ENCODE results near the gene RGS3. TPM values are rescaled to one million over a fixed set of nuclear protein-coding genes. Genes with fewer than 3 reads are reported as not detected.

RGS3 gene
- polyA plus RNA-seq, 1 of the 3 experiments (the other 2 are of a cell fraction), result 50.6 TPM

DNA sequence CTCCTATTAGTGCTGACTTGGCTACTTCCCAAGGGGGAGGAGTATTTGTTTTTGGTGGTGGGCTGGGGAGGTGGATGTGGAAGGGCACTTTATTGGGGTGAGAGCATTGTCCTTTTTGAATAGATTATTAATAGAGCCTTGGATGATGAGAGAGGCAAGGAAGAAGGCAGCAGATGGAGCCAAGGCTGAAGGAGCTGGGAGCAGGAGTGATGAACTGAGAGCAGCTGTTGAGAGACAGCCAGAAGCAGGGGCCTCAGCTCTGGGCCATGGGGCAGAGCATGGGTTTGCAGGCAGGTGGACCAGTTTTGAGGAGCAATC, 29.6 kb downstream of the RGS3 start (continued):
- TF ChIP-seq RCOR1 (IDR thresholded peaks at IDR 0.05; ENCODE audit: low read length) (no peak), RXRA (IDR thresholded peaks at IDR 0.05; ENCODE audit: borderline replicate concordance, low read depth) (no peak), JUND (IDR thresholded peaks at IDR 0.05) (no peak), RAD21 (IDR thresholded peaks at IDR 0.05; ENCODE audit: low read length) (no peak), YY1 (IDR thresholded peaks at IDR 0.05; ENCODE audit: low read depth) (no peak)

DNA sequence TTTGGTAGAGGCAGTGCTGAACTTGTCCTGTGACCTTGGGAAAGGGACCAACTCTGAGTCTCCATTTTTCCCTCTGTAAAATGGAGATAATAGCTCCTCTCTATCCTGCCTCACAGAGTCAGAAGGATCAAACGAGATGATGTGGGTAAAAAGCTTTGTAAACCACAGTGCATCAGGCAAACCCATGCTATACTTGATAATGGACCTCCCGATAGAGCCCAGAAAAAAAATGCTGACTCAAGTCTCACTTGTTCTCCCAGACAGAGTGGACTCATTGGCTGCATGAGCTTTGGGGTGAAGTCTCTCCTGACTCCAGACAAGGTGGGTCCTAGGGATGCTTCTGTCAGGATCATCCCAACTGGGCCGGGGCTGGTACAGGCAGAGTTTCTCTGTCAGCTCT, 32.0 kb downstream of the RGS3 start:
- WGBS (ENCODE audit: low lambda C conversion rate), result 77% methylated on average over 3 of the region's 3 CpGs

More for the DNA sequence above, 32.0 kb downstream of the RGS3 start:
- no peaks in the 10 kb centered on the region for H3K27me3 ChIP-seq (ENCODE audit: insufficient read depth)
- no peak overlapping the region for H3K27ac ChIP-seq (ENCODE audit: low read depth in 2 of 2, low read length in 1 of 2)
- H4K20me1 ChIP-seq (ENCODE audit: insufficient read depth), result no peaks in the 10 kb centered on the region
- TF ChIP-seq NRF1 (IDR thresholded peaks at IDR 0.05; ENCODE audit: low read depth, low read length), result no peak
- no peak for TF ChIP-seq RCOR1 (IDR thresholded peaks at IDR 0.05; ENCODE audit: low read length)
- no peak for TF ChIP-seq JUND (IDR thresholded peaks at IDR 0.05)
- TF ChIP-seq, protein P1, sequence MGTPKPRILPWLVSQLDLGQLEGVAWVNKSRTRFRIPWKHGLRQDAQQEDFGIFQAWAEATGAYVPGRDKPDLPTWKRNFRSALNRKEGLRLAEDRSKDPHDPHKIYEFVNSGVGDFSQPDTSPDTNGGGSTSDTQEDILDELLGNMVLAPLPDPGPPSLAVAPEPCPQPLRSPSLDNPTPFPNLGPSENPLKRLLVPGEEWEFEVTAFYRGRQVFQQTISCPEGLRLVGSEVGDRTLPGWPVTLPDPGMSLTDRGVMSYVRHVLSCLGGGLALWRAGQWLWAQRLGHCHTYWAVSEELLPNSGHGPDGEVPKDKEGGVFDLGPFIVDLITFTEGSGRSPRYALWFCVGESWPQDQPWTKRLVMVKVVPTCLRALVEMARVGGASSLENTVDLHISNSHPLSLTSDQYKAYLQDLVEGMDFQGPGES (IDR thresholded peaks at IDR 0.05; ENCODE audit: low read depth, low read length), result no peak
- no peak for TF ChIP-seq TEAD4 (IDR thresholded peaks at IDR 0.05; ENCODE audit: borderline replicate concordance, insufficient read depth)
- TF ChIP-seq, protein P2, sequence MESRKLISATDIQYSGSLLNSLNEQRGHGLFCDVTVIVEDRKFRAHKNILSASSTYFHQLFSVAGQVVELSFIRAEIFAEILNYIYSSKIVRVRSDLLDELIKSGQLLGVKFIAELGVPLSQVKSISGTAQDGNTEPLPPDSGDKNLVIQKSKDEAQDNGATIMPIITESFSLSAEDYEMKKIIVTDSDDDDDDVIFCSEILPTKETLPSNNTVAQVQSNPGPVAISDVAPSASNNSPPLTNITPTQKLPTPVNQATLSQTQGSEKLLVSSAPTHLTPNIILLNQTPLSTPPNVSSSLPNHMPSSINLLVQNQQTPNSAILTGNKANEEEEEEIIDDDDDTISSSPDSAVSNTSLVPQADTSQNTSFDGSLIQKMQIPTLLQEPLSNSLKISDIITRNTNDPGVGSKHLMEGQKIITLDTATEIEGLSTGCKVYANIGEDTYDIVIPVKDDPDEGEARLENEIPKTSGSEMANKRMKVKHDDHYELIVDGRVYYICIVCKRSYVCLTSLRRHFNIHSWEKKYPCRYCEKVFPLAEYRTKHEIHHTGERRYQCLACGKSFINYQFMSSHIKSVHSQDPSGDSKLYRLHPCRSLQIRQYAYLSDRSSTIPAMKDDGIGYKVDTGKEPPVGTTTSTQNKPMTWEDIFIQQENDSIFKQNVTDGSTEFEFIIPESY (IDR thresholded peaks at IDR 0.05; ENCODE audit: borderline replicate concordance, low read depth), result no peak
- no peak for TF ChIP-seq SIN3A (IDR thresholded peaks at IDR 0.05; ENCODE audit: borderline replicate concordance, low read depth, low read length)
- TF ChIP-seq YY1 (IDR thresholded peaks at IDR 0.05; ENCODE audit: low read depth), result no peak
- TF ChIP-seq EZH2phosphoT487 (IDR thresholded peaks at IDR 0.05; ENCODE audit: borderline replicate concordance, low read depth), result no peak
- TF ChIP-seq, protein P3, sequence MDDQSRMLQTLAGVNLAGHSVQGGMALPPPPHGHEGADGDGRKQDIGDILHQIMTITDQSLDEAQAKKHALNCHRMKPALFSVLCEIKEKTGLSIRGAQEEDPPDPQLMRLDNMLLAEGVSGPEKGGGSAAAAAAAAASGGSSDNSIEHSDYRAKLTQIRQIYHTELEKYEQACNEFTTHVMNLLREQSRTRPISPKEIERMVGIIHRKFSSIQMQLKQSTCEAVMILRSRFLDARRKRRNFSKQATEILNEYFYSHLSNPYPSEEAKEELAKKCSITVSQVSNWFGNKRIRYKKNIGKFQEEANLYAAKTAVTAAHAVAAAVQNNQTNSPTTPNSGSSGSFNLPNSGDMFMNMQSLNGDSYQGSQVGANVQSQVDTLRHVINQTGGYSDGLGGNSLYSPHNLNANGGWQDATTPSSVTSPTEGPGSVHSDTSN (IDR thresholded peaks at IDR 0.05), result no peak
- TF ChIP-seq FOXM1 (IDR thresholded peaks at IDR 0.05; ENCODE audit: low read depth), result no peak
- no peak for TF ChIP-seq MEF2A (IDR thresholded peaks at IDR 0.05; ENCODE audit: borderline replicate concordance, low read depth)
- no peak for TF ChIP-seq FOXJ3 (CRISPR knock-in tag; IDR thresholded peaks at IDR 0.05)
- TF ChIP-seq NFIC (IDR thresholded peaks at IDR 0.05; ENCODE audit: borderline replicate concordance), result no peak
- no peak for DNase-seq
- no peak overlapping the region for H3K9ac ChIP-seq
- H3F3A ChIP-seq (replicated peaks; ENCODE audit: insufficient read depth), result no peaks in the 10 kb centered on the region
- POLR2A ChIA-PET, result no interaction called here
- CTCF ChIA-PET, result interaction anchor here (0.6 to 3.6 kb wide), 5 partner anchors 9 to 96 kb away, joined by 3 to 13 read pairs (median 4); no protein-coding TSS in a partner anchor
- no peaks in the 10 kb centered on the region for H3K36me3 ChIP-seq (replicated peaks in 1 of 2; ENCODE audit: control insufficient read depth in 1 of 2, insufficient read depth in 2 of 2, low read length in 1 of 2)
- H3K79me2 ChIP-seq (ENCODE audit: insufficient read depth), result no peaks in the 10 kb centered on the region
- no peak overlapping the region for H3K4me2 ChIP-seq
- H3K9me3 ChIP-seq, result no peaks in the 10 kb centered on the region
- H3K4me1 ChIP-seq (ENCODE audit: control insufficient read depth in 1 of 2, insufficient read depth in 2 of 2, low read depth in 1 of 2, low read length in 1 of 2), result peaks cover 6 to 12% of the 10 kb centered on the region in 2 experiments; a peak in 2 of 4 replicates
- H3K4me3 ChIP-seq (ENCODE audit: low read depth in 2 of 2, low read length in 1 of 2), result no peak overlapping the region
- H3K9me2 ChIP-seq, result no peaks in the 10 kb centered on the region
- H2AFZ ChIP-seq (ENCODE audit: low read depth), result no peak overlapping the region
